Liver (tissue), 9 donors: ENCODE measurements around the gene DAPK1. TPM values are rescaled to one million over a fixed set of nuclear protein-coding genes. Genes with fewer than 3 reads are reported as not detected.

Source experiments
- DNase-seq: peaks from one replicate; pipeline ENCODE4 v3.0.0-alpha.2; 2017; ENCODE audit warnings: low spot score
- H3K27ac ChIP-seq, 2 donors: one replicate each; pipeline ENCODE4 v1.7.0; 2013; ENCODE audit warnings: inconsistent platforms in 2 of 2, low read length in 2 of 2, control low read depth in 1 of 2, low read depth in 1 of 2, mild to moderate bottlenecking in 1 of 2
- H3K27me3 ChIP-seq, 4 donors: one replicate each; pipeline versions ENCODE4 v1.6.1 to v1.7.0; 2013; ENCODE audit warnings: low read length in 3 of 4, inconsistent platforms in 1 of 4, mild to moderate bottlenecking in 1 of 4, moderate library complexity in 1 of 4; ENCODE audit not compliant: control insufficient read depth in 4 of 4, insufficient read depth in 4 of 4
- H3K36me3 ChIP-seq, 4 donors: one replicate each; pipeline versions ENCODE4 v1.6.1 to v1.7.0; 2013; ENCODE audit warnings: low read length in 3 of 4, mild to moderate bottlenecking in 3 of 4, low read depth in 1 of 4, moderate library complexity in 1 of 4; ENCODE audit not compliant: control insufficient read depth in 4 of 4, insufficient read depth in 3 of 4
- H3K4me1 ChIP-seq, 4 donors: one replicate each; pipeline versions ENCODE4 v1.6.1 to v1.7.0; 2013; ENCODE audit warnings: low read length in 3 of 4, mild to moderate bottlenecking in 3 of 4, moderate library complexity in 1 of 4; ENCODE audit not compliant: control insufficient read depth in 4 of 4, insufficient read depth in 4 of 4
- H3K4me3 ChIP-seq, 3 donors: one replicate each; pipeline versions ENCODE4 v1.6.1 to v1.7.0; 2013; ENCODE audit warnings: low read length in 3 of 3, control low read depth in 1 of 3, low read depth in 1 of 3, mild to moderate bottlenecking in 1 of 3
- H3K9ac ChIP-seq, 2 donors: one replicate each; pipeline ENCODE4 v1.7.0; 2013; ENCODE audit warnings: low read length in 2 of 2, mild to moderate bottlenecking in 2 of 2, moderate library complexity in 2 of 2, control low read depth in 1 of 2, low read depth in 1 of 2
- H3K9me3 ChIP-seq, 4 donors: one replicate each; pipeline versions ENCODE4 v1.6.1 to v1.7.0; 2013; ENCODE audit warnings: low read length in 3 of 4; ENCODE audit not compliant: control insufficient read depth in 4 of 4
- EGR1 ChIP-seq, 2 donors: IDR thresholded peaks; 2 replicates each; pipeline ENCODE4 v1.6.1; 2016 to 2018; ENCODE audit warnings: antibody characterized with exemption in 2 of 2, low read depth in 2 of 2
- FOXA1 ChIP-seq: IDR thresholded peaks from 2 replicates; pipeline ENCODE4 v1.6.1; 2016; ENCODE audit warnings: antibody characterized with exemption
- FOXA2 ChIP-seq: IDR thresholded peaks from 2 replicates; pipeline ENCODE4 v1.6.1; 2016; ENCODE audit warnings: antibody characterized with exemption
- GABPA ChIP-seq, 2 donors: IDR thresholded peaks in 1 of 2; conservative IDR thresholded peaks in 1 of 2; 2 replicates each; pipeline ENCODE4 v1.6.1; 2016; ENCODE audit warnings: antibody characterized with exemption in 2 of 2, mild to moderate bottlenecking in 1 of 2, moderate library complexity in 1 of 2
- HNF4A ChIP-seq, 2 donors: conservative IDR thresholded peaks; 2 replicates each; pipeline ENCODE4 v1.6.1; 2016; ENCODE audit warnings: antibody characterized with exemption in 2 of 2, mild to moderate bottlenecking in 2 of 2
- HNF4G ChIP-seq: IDR thresholded peaks from 2 replicates; pipeline ENCODE4 v1.6.1; 2016; ENCODE audit warnings: antibody characterized with exemption
- JUND ChIP-seq, 2 donors: IDR thresholded peaks; 2 replicates each; pipeline ENCODE4 v1.6.1; 2016; ENCODE audit warnings: antibody characterized with exemption in 2 of 2
- NR2F2 ChIP-seq: IDR thresholded peaks from 2 replicates; pipeline ENCODE4 v1.6.1; 2016; ENCODE audit warnings: antibody characterized with exemption
- RAD21 ChIP-seq, 2 donors: IDR thresholded peaks; 2 replicates each; pipeline ENCODE4 v1.6.1; 2016; ENCODE audit warnings: antibody characterized with exemption in 2 of 2, mild to moderate bottlenecking in 2 of 2
- RXRA ChIP-seq, 2 donors: IDR thresholded peaks; 2 replicates each; pipeline ENCODE4 v1.6.1; 2017 to 2018; ENCODE audit warnings: antibody characterized with exemption in 2 of 2, mild to moderate bottlenecking in 1 of 2
- SP1 ChIP-seq: IDR thresholded peaks from 2 replicates; pipeline ENCODE4 v1.6.1; 2018; ENCODE audit warnings: antibody characterized with exemption, mild to moderate bottlenecking
- TAF1 ChIP-seq: conservative IDR thresholded peaks from 2 replicates; pipeline ENCODE4 v1.6.1; 2016; ENCODE audit warnings: antibody characterized with exemption, mild to moderate bottlenecking
- YY1 ChIP-seq: IDR thresholded peaks from 2 replicates; pipeline ENCODE4 v1.6.1; 2016; ENCODE audit warnings: antibody characterized with exemption, mild to moderate bottlenecking
- WGBS: extraction: QIAGEN DNeasy Blood & Tissue Kit; methylation state at CpG from one replicate; pipeline ENCODE4 v1.1.7; 2013; 5-methylcytosine and 5-hydroxymethylcytosine counted together
- polyA plus RNA-seq, 2 donors: library from polyadenylated mRNA; stranded (reverse) in 1 of 2; unstranded in 1 of 2; fragments of 200-250 nt in 1 of 2; fragments of >200 nt in 1 of 2; fragmentation: Nextera tagmentation in 1 of 2; extraction: Ambion mirVana in 1 of 2; gene quantifications; one replicate each; pipeline versions ENCODE4 v1.2.1 to v1.2.3, GENCODE V29; 2013 to 2015
- total RNA-seq, 2 donors: library from RNA; depleted of rRNA; stranded (reverse); fragments of >200 nt; gene quantifications; one replicate each; pipeline ENCODE4 v1.2.3, GENCODE V29; 2014
- TF ChIP-seq, protein P1 (sequence below): IDR thresholded peaks from 2 replicates; pipeline ENCODE4 v1.6.1; 2016; ENCODE audit warnings: antibody characterized with exemption
- TF ChIP-seq, protein P2 (sequence below): fragments of 150-350 bp; IDR thresholded peaks from 2 replicates; pipeline ENCODE4 v1.5.1; 2017; ENCODE audit warnings: improper control_type of control experiment, low read depth, low read length; ENCODE audit not compliant: missing input control
- TF ChIP-seq, protein P3 (sequence below): IDR thresholded peaks from 2 replicates; pipeline ENCODE4 v1.6.1; 2016; ENCODE audit warnings: antibody characterized with exemption
- TF ChIP-seq, protein P4 (sequence below): IDR thresholded peaks from 2 replicates; pipeline ENCODE4 v1.6.1; 2016; ENCODE audit warnings: antibody characterized with exemption, mild to moderate bottlenecking
- TF ChIP-seq, protein P5 (sequence below): IDR thresholded peaks from 2 replicates; pipeline ENCODE4 v1.6.1; 2016; ENCODE audit warnings: antibody characterized with exemption
- donor health status: healthy.
- donor health status: healthy.
- donor health status: healthy.
- donor health status: healthy.
- donor health status: healthy.

DAPK1 gene
- total and polyA plus RNA-seq, 4 donors: 14.0 to 40.8 (median 21.8) TPM

DNA sequence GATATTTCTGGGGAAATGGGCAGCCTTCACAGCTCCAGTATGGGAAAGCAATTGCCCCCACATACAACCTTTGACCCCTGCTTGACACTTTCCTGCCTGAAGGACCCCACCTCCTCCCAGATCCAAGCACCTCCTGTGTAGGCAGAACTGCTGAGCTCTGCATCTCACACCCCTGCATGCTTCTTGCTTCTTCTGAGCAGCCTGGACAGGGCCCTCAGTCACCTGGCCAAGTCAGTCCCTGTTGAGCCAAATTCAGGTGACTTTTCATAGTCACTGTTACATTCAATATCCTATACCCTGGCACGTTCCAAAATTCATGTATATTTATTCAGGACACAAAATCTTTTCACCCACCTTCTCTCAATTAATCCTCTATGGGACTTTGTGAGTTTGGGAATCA lies 197.9 kb downstream of the DAPK1 start:
- H3K9me3 ChIP-seq: no peaks in the 10 kb centered on the region
- H3K4me3 ChIP-seq: no peak overlapping the region
- no peak overlapping the region for H3K9ac ChIP-seq
- WGBS: 88% methylated on average over 1 of the region's 1 CpG
- no peak for DNase-seq
- H3K4me1 ChIP-seq: no peaks in the 10 kb centered on the region
- no peak overlapping the region for H3K27ac ChIP-seq
- H3K36me3 ChIP-seq: peaks cover 3 to 46% (median 28%) of the 10 kb centered on the region in 4 donors
- H3K27me3 ChIP-seq: no peaks in the 10 kb centered on the region
- TF ChIP-seq TAF1: no peak
- TF ChIP-seq, protein P1, sequence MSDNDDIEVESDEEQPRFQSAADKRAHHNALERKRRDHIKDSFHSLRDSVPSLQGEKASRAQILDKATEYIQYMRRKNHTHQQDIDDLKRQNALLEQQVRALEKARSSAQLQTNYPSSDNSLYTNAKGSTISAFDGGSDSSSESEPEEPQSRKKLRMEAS: no peak
- TF ChIP-seq GABPA (IDR thresholded peaks at IDR 0.05 in 1 of 2, conservative IDR thresholded peaks at IDR 0.05 in 1 of 2): no peak
- no peak for TF ChIP-seq JUND (IDR thresholded peaks at IDR 0.05)
- TF ChIP-seq SP1: no peak
- TF ChIP-seq YY1: no peak
- no peak for TF ChIP-seq NR2F2
- TF ChIP-seq FOXA1: no peak
- TF ChIP-seq HNF4A (conservative IDR thresholded peaks at IDR 0.05): no peak
- TF ChIP-seq, protein P2, sequence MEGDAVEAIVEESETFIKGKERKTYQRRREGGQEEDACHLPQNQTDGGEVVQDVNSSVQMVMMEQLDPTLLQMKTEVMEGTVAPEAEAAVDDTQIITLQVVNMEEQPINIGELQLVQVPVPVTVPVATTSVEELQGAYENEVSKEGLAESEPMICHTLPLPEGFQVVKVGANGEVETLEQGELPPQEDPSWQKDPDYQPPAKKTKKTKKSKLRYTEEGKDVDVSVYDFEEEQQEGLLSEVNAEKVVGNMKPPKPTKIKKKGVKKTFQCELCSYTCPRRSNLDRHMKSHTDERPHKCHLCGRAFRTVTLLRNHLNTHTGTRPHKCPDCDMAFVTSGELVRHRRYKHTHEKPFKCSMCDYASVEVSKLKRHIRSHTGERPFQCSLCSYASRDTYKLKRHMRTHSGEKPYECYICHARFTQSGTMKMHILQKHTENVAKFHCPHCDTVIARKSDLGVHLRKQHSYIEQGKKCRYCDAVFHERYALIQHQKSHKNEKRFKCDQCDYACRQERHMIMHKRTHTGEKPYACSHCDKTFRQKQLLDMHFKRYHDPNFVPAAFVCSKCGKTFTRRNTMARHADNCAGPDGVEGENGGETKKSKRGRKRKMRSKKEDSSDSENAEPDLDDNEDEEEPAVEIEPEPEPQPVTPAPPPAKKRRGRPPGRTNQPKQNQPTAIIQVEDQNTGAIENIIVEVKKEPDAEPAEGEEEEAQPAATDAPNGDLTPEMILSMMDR: no peak
- no peak for TF ChIP-seq HNF4G
- TF ChIP-seq, protein P3, sequence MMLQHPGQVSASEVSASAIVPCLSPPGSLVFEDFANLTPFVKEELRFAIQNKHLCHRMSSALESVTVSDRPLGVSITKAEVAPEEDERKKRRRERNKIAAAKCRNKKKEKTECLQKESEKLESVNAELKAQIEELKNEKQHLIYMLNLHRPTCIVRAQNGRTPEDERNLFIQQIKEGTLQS: no peak
- TF ChIP-seq, protein P4, sequence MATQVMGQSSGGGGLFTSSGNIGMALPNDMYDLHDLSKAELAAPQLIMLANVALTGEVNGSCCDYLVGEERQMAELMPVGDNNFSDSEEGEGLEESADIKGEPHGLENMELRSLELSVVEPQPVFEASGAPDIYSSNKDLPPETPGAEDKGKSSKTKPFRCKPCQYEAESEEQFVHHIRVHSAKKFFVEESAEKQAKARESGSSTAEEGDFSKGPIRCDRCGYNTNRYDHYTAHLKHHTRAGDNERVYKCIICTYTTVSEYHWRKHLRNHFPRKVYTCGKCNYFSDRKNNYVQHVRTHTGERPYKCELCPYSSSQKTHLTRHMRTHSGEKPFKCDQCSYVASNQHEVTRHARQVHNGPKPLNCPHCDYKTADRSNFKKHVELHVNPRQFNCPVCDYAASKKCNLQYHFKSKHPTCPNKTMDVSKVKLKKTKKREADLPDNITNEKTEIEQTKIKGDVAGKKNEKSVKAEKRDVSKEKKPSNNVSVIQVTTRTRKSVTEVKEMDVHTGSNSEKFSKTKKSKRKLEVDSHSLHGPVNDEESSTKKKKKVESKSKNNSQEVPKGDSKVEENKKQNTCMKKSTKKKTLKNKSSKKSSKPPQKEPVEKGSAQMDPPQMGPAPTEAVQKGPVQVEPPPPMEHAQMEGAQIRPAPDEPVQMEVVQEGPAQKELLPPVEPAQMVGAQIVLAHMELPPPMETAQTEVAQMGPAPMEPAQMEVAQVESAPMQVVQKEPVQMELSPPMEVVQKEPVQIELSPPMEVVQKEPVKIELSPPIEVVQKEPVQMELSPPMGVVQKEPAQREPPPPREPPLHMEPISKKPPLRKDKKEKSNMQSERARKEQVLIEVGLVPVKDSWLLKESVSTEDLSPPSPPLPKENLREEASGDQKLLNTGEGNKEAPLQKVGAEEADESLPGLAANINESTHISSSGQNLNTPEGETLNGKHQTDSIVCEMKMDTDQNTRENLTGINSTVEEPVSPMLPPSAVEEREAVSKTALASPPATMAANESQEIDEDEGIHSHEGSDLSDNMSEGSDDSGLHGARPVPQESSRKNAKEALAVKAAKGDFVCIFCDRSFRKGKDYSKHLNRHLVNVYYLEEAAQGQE: no peak
- TF ChIP-seq, protein P5, sequence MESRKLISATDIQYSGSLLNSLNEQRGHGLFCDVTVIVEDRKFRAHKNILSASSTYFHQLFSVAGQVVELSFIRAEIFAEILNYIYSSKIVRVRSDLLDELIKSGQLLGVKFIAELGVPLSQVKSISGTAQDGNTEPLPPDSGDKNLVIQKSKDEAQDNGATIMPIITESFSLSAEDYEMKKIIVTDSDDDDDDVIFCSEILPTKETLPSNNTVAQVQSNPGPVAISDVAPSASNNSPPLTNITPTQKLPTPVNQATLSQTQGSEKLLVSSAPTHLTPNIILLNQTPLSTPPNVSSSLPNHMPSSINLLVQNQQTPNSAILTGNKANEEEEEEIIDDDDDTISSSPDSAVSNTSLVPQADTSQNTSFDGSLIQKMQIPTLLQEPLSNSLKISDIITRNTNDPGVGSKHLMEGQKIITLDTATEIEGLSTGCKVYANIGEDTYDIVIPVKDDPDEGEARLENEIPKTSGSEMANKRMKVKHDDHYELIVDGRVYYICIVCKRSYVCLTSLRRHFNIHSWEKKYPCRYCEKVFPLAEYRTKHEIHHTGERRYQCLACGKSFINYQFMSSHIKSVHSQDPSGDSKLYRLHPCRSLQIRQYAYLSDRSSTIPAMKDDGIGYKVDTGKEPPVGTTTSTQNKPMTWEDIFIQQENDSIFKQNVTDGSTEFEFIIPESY: no peak
- no peak for TF ChIP-seq EGR1 (IDR thresholded peaks at IDR 0.05; ENCODE audit: low read depth in 2 of 2)
- no peak for TF ChIP-seq RAD21 (IDR thresholded peaks at IDR 0.05)
- no peak for TF ChIP-seq FOXA2
- no peak for TF ChIP-seq RXRA (IDR thresholded peaks at IDR 0.05)
